Smooth muscle cell of the umbilical artery (primary cell): ENCODE results near the gene NUDT16L1. TPM values are rescaled to one million over a fixed set of nuclear protein-coding genes. Genes with fewer than 3 reads are reported as not detected.

Experiments
- total RNA-seq: library from RNA; depleted of rRNA; stranded (reverse); fragments of >200 nt; gene quantifications from 2 replicates; pipeline ENCODE4 v1.2.3, GENCODE V29; 2014

Gene NUDT16L1
- total RNA-seq = 26.8 and 31.5 TPM in 2 replicates

DNA sequence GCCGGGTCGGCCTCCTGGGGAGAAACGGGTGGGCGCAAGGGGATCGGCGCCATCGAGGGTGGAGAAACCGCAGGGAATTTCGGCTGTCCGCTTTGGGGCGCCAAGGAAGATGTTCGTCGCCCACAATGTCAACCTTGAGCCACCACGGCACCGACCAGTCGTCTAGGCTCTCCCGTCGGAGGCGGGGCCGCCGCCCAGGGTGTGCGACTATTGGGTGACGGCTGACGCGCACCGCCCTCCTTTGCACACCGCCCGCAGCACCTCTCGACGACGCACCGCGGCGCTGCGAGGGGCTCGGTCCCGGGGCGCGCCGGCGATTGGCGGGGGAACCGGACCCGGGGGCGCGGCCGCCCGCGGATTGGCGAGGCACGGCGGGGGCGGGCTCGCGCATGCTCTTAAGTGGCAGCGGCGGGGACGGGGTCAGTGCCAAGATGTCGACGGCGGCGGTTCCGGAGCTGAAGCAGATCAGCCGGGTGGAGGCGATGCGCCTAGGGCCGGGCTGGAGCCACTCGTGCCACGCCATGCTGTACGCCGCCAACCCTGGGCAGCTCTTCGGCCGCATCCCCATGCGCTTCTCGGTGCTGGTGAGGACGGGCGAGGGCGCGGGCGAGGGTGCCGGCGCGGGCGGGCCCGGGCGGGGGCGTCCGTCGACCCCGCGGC, at the start of gene NUDT16L1:
Gene NUDT16L1 (plus strand): TSS at position 267 of the 660 bp plus-strand sequence. CDS start 165 bp downstream, at position 432.

DNA sequence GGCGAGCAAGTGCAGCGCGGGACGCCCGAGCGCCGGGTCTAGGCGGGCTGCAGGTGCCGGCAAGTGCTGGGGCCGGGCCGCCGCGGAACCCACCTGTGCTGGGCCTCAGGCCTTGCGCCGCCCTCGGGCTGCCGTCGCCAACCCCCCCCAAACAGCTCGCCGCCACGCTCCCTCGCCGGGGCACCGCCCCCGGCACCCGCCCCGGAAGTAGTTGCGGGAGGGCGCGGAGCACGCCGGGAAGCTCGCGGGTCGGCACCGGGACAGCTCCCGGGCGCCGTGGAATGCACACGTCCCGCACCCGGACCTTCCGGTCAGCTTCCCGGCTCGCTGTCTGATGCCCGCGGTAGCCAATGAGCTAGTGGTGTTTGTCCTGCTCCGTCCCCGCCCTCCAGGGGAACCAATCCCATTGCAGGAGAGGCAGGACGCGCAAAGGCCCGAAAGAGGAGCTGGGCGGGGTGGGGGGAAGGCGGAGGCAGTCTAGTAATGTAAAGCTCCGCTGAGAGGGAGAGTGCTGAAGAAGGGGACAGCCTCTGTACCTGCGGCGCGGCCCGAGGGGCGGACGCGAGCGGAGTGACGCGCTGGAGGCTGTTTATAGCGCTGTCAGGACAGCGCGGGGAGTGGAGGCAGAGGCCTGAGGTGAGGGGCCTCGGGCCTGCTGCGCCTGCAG, 40.8 kb downstream of the NUDT16L1 start, which contains the start of the genes ANKS3 and DNAAF8:
Gene ANKS3 (minus strand): TSS at position 209 of the 667 bp plus-strand sequence. CDS start 4,122 bp downstream, outside the sequence.
Gene DNAAF8 (plus strand): TSS at position 475 of the 667 bp plus-strand sequence. CDS start 1,978 bp downstream, outside the sequence.

Other genes with a start within 250 kb of the NUDT16L1 start
- gene NMRAL1, start 218.9 kb upstream of the NUDT16L1 start, total RNA-seq = 41.4 and 47.8 TPM in 2 replicates
- 58.8 and 85.1 TPM in 2 replicates for gene HMOX2, start 217.2 kb upstream of the NUDT16L1 start, total RNA-seq
- 13.4 and 17.3 TPM in 2 replicates for gene CDIP1, start 154.8 kb upstream of the NUDT16L1 start, total RNA-seq
- gene C16orf96, start 137.2 kb upstream of the NUDT16L1 start, total RNA-seq = not detected in 2 replicates
- gene UBALD1, start 78.7 kb upstream of the NUDT16L1 start, total RNA-seq = 8.3 and 8.6 TPM in 2 replicates
- gene MGRN1, start 68.7 kb upstream of the NUDT16L1 start, total RNA-seq = 24.1 and 56.4 TPM in 2 replicates
- 32.8 and 33.3 TPM in 2 replicates for gene ANKS3, start 40.7 kb downstream of the NUDT16L1 start, total RNA-seq
- 0.83 and 1.2 TPM in 2 replicates for gene DNAAF8, start 41.0 kb downstream of the NUDT16L1 start, total RNA-seq
- gene ZNF500, start 73.6 kb downstream of the NUDT16L1 start, total RNA-seq = 9.4 and 9.8 TPM in 2 replicates
- not detected in 2 replicates for gene SEPTIN12, start 94.8 kb downstream of the NUDT16L1 start, total RNA-seq
- not detected in 2 replicates for gene SMIM22, start 101.8 kb downstream of the NUDT16L1 start, total RNA-seq
- gene ROGDI, start 109.1 kb downstream of the NUDT16L1 start, total RNA-seq = 28.5 and 33.3 TPM in 2 replicates
- 48.1 and 67.9 TPM in 2 replicates for gene GLYR1, start 153.7 kb downstream of the NUDT16L1 start, total RNA-seq
- gene UBN1, start 153.9 kb downstream of the NUDT16L1 start, total RNA-seq = 18.1 and 28.7 TPM in 2 replicates
- under 0.01 and 0.05 TPM in 2 replicates for gene PPL, start 243.6 kb downstream of the NUDT16L1 start, total RNA-seq